NCI-H524 (cell line): ENCODE measurements around the gene PCGF3.
"Not testable (repeated sequence)": the region's sequence is repeated elsewhere in the genome, so short reads cannot be mapped to it uniquely, and the experiment has no call there.

Experiments
- DNase-seq, 2 experiments: peaks; one replicate each; lab custom pipeline; 2025; lab: John Stamatoyannopoulos, UW

PCGF3 gene

DNA sequence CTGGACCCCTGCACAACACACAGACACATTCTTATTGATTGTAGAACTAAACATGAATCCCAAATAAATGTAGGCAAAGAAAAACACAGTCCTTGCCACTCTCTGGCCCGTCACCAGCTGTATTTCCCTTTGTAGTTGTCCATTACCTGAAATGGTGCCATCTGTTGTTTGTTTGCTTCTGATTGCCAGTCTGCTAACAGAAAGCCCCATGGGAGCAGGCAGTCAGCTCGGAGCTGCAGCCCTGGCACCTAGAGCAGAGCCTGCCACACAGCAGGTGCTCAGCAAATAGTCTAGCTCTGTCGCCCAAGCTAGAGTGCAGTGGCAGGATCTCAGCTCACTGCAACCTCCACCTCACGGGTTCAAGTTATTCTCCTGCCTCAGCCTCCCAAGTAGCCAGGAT lies 91.4 kb downstream of the PCGF3 start:
- peak; percentile 65 to 85 for DNase-seq

DNA sequence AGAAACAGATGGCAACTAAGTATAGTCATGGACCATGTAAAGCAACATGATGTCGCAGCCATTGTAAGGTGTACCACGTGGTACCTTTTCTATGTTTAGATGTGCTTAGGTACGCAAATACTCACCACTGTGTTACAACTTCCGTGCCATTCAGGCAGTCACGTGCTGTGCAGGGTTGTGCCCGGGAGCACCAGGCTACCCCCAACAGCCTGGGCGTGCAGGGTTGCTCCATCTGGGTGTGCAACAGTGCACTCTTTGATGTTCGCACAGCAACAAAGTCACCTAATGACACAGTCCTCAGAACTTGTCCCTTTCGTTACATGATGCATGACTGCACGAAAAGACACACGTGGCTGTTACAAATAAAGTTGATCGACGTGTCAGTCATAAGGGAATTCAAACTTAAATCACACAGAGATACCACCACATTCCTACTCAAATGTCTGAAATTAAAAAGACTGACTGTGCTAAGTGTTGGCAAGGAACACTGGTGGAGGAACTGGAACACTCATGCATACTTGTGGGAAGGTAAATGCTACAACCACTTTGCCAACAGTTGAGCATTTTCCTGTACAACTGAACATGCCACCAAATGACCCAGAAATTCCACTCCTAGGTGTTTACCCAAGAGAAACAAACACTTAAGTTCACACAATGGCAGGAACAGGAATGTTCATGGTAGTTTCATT lies 95.9 kb downstream of the PCGF3 start:
- DNase-seq: no peak

DNA sequence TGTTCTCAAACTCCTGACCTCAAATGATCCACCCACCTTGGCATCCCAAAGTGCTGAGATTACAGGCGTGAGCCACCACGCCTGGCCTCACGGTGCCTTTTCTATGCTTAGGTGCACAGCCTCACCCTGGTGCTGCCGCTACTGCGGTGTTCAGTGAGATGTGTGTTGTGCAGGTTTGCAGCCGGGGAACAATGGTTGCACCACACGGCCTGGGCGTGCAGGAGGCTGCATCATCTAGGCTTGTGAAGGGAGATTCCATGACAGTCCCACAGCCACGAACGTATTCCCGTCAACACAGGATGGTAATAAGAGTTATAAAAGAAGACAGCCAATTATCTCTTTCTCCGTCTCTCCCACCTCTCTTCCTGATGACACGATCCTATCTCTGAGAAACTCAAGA lies 98.3 kb downstream of the PCGF3 start:
- no peak for DNase-seq

DNA sequence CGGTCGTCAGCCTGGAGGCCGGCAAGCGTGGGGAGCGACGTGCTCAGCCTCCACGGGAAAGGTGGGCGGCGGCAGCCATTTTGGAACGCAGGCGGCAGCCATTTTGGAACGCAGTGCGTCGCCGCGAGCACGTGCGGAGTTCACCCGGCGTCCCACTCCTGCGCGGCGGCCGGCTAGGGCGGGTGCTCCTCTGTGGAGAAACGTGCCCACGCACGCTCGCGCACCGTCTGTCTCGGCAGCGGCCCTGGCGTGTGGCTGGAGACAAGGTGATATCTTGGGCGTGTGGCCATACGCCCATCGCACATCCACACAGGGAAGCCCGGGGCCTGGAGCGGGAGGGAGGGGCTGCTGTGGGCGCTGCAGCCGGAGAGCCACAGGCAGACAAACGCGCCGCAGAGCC lies 99.2 kb downstream of the PCGF3 start:
- no peak for DNase-seq

DNA sequence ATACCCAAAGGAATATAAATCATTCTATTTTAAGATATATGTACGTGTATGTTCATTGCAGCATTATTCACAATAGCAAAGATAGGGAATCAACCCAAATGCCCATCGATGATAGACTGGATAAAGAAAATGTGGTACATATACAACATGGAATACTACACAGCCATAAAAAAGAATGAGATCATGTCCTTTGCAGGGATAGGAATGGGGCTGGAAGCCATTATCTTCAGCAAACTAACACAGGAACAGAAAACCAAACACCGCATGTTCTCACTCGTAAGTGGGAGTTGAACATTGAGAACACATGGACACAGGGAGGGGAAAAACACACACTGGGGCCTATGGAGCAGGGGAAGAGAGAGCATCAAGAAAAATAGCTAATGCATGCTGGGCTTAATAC lies 101.3 kb downstream of the PCGF3 start:
- DNase-seq: not testable (repeated sequence)

DNA sequence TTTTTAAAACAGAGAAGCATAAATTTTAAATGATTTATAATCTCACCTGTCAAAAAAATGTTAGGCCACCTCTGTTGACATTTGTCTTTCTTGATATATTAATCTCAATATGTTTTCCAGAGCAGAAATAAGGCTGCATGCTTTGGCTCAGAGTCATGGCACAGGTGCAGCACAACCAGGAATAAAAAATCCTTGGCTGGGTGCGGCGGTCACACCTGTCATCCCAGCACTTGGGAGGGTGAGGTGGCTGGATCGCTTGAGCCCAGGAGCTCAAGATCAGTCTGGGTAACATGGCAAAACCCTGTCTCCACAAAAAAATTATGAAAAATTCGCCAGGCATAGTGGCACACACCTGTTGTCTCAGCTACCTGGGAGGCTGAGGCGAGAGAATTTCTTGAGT lies 102.2 kb downstream of the PCGF3 start:
- DNase-seq: no peak

DNA sequence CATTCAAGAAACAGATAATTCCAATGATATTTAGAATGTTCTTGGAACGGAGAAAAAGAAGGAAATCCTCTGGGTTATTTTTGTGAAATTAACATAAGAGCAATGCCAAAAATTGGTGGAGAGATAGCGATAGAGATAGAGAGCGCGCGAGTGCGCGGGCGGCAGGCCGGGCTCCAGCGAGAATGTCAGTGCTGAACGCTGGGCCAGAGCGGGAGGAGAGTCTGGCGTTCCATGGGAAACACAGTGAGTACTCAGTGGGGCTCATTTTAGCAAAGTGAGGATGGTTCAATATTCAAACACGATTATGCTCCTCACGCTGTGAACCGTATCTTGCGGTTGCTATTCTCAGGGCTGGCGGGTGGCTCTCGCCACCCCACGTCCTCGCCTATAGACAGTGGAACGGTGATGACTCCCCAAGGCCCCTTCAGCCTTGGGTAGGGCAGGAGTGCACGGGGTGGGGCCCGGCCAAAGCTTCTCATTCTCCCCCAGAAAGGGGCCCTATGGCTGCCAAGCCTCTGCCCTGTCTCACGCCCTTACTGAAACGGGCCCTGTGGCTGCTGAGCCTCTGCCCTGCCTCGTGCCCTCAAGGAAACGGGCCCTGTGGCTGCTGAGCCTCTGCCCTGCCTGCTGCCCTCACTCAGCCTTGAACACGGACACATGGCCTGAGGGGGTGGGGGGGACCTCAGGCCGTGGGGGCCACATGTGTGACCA lies 103.4 kb downstream of the PCGF3 start:
- DNase-seq: no peak

DNA sequence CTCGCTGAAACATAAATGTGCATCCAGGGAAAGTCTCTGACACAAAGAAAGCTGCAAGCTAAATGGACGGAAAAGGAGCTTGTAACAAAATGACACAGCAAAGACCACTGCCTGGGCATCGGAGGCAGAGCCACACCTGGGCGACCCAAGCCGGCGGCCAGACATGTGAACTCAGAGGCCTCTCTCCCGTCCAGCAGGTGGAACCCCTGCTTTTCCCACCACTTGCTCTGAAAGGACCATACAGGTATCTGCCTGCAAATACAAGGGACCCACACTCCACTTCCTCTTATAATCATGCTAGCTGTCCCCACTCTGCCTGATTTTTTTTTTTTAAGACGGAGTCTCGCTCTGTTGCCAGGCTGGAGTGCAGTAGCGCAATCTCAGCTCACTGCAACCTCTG lies 108.3 kb downstream of the PCGF3 start:
- DNase-seq: no peak

DNA sequence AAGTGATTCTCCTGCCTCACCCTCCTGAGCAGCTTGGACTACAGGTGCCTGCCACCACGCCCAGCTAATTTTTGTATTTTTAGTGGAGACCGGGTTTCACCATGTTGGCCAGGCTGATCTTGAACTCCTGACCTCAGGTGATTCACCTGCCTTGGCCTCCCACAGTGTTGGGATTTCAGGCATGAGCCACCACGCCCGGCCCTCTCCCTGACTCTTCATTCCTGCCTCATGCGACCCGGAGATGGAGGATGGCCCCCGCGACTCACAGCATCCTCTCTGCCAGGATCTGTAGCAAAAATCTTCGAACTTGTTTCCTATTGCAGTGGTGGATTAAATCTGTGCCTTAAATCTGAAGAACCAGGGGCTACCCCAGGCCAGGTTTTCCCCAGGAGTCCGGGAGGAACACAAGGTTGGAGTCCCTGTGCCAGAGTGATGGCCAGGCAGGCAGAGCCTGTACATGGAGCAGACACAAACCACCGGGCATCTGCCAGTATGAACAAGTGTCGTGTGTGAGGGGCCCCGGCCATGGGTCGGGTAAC lies 108.7 kb downstream of the PCGF3 start:
- no peak for DNase-seq

DNA sequence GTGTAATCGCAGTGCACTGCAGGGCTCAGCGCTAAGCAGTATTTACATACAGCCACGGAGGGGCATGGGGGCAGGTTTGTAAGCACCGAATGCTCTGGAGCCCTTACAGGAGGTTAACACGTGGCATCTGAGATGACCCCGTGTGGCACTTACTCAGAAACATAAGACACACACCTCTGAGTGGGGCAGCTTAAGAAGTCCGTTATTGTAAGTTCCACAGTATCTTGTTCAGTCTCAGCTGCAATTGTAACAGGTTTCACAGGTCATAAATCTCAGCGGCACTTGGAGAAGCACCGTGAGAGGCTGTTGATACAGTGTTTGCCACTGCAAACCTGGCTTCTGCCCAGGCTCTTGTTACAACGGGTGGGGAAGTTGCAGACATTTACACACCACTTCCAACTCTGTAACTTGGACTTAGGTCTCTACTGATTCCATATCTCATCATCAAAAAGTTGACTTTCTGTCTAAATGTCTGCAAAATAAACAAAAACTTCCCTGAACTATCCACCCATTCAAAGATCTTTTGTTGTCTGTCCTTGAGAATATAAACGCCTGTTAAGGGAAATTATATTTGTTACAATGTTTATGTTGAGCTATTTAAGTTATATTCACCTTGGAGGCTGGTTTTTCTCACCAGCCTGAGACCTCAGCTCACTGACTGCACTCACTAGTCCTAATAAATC lies 110.0 kb downstream of the PCGF3 start:
- peak; percentile 37 to 61 for DNase-seq

DNA sequence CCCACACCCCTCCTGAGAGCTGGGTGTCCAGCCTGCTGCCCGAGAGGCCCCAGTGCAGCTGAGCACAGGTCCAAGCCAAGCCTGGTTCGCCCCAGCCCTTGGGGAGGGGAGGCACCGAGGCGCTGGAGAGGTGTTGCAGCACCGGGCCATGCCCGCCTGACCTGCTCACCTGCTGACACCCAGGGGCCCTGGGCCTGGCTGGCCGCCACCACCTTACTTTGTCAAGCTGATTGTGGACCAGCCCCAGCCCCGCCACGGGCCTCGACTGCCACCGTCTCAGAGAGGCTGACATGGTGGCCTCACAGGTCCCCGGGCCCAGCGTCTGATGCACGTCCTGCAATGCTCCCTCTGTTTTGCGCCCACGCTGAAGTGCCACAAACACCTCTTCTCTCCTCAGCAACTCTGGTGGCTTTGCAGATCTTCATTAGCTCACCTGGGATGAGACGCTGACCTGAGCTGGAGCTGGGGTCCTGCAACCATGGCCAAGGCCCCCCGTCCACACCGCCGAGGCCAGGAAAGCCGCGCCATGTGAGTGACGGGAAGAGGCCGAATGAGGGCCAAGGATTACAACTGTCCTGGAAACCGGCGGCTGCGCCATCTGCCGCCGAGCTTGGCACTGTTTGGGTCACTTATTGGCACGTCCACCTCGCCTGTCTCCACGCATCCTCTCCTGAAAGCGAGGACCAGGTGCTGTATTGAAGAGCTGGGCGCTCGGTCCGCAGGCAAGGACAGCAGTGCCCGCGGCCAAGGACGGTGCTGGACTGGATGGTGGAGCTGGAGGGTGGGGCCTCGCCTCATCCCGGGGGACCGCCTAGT lies 112.7 kb downstream of the PCGF3 start:
- no peak for DNase-seq

DNA sequence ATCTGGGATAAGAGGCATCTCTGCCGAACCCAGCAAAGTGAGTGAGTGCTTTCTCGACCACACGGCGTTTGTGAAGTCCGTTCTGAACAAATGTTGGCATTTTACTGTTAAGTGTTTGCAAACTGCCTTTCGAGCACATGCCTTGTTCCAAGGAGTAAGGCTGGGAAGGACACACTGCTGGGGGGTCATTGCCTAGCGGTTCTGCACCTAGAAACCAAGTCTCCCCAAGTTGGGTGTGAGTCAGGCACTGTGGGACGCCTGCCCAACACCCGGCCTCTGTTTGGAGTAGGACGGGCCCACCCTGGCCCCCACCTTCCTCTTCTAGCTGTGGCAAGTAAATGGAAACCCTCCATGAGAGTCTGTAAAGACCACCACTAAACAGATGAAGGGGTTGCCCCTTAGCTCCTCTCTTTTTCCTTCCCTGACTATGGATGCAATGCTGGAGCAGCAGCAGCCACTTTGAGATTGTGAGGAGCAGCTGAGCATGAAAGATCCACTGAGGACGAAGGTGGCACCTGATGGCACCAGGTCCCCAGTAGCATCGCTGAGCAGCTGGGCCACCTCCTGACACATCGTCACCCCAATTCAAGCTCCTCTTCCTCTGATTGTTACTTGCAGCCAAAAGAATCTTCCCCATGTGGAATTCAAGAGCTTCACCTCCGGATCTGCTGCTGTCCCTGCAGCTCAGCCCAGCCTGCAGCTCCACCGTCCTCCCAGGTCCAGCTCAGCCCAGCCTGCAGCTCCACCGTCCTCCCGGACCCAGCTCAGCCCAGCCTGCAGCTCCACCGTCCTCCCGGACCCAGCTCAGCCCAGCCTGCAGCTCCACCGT lies 114.0 kb downstream of the PCGF3 start:
- no peak for DNase-seq
